ENCODE data around the gene TFR2.

DNA sequence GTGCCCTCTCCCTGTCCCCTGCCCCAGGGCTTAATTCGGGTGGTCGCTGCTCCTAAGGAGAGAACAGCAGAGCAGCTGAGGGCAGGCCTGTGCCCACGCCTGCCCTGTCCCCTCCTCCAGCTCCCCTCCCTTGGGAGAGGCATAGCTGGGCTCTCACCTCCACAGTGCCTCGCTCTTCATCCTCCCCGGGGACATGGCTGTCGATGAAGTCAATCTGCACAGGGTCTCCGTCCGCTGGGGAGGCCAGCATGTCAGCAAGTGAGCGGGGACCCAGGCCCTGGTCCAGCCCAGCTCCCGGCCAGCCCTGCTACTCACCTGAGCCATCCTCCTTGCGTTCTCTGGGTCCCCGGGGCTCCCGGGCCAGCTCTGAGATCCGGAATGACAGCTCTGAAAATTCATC, 63.8 kb downstream of the TFR2 start:
- TF ChIP-seq POLR2A (IDR thresholded peaks at IDR 0.05): no peak
- TF ChIP-seq, protein P1, sequence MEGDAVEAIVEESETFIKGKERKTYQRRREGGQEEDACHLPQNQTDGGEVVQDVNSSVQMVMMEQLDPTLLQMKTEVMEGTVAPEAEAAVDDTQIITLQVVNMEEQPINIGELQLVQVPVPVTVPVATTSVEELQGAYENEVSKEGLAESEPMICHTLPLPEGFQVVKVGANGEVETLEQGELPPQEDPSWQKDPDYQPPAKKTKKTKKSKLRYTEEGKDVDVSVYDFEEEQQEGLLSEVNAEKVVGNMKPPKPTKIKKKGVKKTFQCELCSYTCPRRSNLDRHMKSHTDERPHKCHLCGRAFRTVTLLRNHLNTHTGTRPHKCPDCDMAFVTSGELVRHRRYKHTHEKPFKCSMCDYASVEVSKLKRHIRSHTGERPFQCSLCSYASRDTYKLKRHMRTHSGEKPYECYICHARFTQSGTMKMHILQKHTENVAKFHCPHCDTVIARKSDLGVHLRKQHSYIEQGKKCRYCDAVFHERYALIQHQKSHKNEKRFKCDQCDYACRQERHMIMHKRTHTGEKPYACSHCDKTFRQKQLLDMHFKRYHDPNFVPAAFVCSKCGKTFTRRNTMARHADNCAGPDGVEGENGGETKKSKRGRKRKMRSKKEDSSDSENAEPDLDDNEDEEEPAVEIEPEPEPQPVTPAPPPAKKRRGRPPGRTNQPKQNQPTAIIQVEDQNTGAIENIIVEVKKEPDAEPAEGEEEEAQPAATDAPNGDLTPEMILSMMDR (IDR thresholded peaks at IDR 0.05): no peak

Data from esophagus squamous epithelium (tissue), 4 donors.